ENCODE measurements around the gene LYST. TPM values are rescaled to one million over a fixed set of nuclear protein-coding genes. Genes with fewer than 3 reads are reported as not detected.

The LYST gene
- total and polyA plus RNA-seq, 2 donors (not counting 3 experiments of a cell fraction or from before 2014, with no cell fraction given): 3.1 to 9.6 TPM

DNA sequence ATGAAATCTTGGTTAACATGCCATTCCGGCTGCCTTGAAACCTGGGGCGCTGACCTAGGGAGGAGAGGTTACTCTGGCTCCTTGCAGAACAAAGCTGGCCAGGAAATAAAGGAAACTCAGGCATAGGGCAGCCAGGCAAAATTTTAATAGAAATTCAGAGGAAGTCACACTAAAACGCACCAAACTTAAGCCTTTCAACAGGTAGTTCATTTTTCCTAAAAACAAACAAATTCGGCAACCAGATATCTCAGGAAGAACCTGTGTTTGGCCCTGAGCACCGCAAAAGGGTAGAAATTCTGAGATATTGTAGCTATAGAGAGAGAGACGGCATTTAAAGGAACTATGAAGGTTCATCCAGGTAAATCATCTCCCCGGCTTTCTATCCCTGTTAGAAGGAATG, 13.1 kb downstream of the LYST start:
- Histone ChIP-seq H3K36me3 (ENCODE audit: control insufficient read depth in 2 of 2, extremely low read depth in 1 of 2, insufficient read depth in 2 of 2, low read length in 2 of 2) (no peaks in the 10 kb centered on the region), H3K9me3 (replicated peaks; ENCODE audit: control insufficient read depth, insufficient read depth, low read length) (no peaks in the 10 kb centered on the region), H4K20me1 (replicated peaks; ENCODE audit: control insufficient read depth, extremely low read depth, insufficient read depth, low read length) (no peaks in the 10 kb centered on the region), H3K27ac (ENCODE audit: insufficient read depth, low read depth, low read length) (no peak overlapping the region), H3K4me3 (replicated peaks in 1 of 3; ENCODE audit: insufficient read depth in 1 of 3, low read depth in 1 of 3, low read length in 3 of 3) (no peak overlapping the region), H3K4me1 (ENCODE audit: control insufficient read depth, extremely low read depth, insufficient read depth, low read length) (no peaks in the 10 kb centered on the region), H3K9me1 (replicated peaks; ENCODE audit: control insufficient read depth, extremely low read depth, insufficient read depth, low read length) (no peaks in the 10 kb centered on the region), H3K27me3 (ENCODE audit: control insufficient read depth in 2 of 2, insufficient read depth in 2 of 2, low read length in 2 of 2) (no peaks in the 10 kb centered on the region), H3K4me2 (ENCODE audit: insufficient read depth, low read length) (no peak overlapping the region), H3K9ac (replicated peaks; ENCODE audit: extremely low read depth, insufficient read depth, low read length) (no peak overlapping the region), H2AFZ (ENCODE audit: low read depth, low read length) (no peak overlapping the region), H3K79me2 (ENCODE audit: control insufficient read depth, insufficient read depth, low read length) (no peaks in the 10 kb centered on the region)
- ChIA-PET POLR2A (no interaction called here), CTCF (interaction anchor here (1.4 to 2.2 kb wide), 3 partner anchors 9 to 12 kb away, joined by 3 to 6 read pairs (median 4); no protein-coding TSS in a partner anchor)
- intact Hi-C loops (cut with micrococcal nuclease) (no loop called here), dilution Hi-C loops (cut with MboI; ENCODE audit: extremely low pct_ligation_motif_present, low sequenced_read_pairs) (no loop called here)
- BruUV-seq (replicated peaks): no TSS peak
- TF ChIP-seq POLR2AphosphoS5 (IDR thresholded peaks at IDR 0.05; ENCODE audit: insufficient read depth, low read depth, low read length) (no peak), EZH2 (IDR thresholded peaks at IDR 0.05; ENCODE audit: borderline replicate concordance, low read depth, low read length, severe bottlenecking) (no peak), MYC (IDR thresholded peaks at IDR 0.05; ENCODE audit: low read depth, low read length) (no peak), JUN (IDR thresholded peaks at IDR 0.05; ENCODE audit: borderline replicate concordance, insufficient read depth, insufficient read length, low read depth) (no peak), GATA2 (IDR thresholded peaks at IDR 0.05; ENCODE audit: insufficient read depth, insufficient read length, low read depth, low read length) (no peak), FOS (IDR thresholded peaks at IDR 0.05; ENCODE audit: borderline replicate concordance, insufficient read depth, low read length) (no peak), POLR2A (IDR thresholded peaks at IDR 0.05; ENCODE audit: low read depth, low read length) (no peak)
- TF ChIP-seq, protein P1, sequence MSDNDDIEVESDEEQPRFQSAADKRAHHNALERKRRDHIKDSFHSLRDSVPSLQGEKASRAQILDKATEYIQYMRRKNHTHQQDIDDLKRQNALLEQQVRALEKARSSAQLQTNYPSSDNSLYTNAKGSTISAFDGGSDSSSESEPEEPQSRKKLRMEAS (IDR thresholded peaks at IDR 0.05; ENCODE audit: insufficient read depth, insufficient read length): no peak
- TF ChIP-seq, protein P2, sequence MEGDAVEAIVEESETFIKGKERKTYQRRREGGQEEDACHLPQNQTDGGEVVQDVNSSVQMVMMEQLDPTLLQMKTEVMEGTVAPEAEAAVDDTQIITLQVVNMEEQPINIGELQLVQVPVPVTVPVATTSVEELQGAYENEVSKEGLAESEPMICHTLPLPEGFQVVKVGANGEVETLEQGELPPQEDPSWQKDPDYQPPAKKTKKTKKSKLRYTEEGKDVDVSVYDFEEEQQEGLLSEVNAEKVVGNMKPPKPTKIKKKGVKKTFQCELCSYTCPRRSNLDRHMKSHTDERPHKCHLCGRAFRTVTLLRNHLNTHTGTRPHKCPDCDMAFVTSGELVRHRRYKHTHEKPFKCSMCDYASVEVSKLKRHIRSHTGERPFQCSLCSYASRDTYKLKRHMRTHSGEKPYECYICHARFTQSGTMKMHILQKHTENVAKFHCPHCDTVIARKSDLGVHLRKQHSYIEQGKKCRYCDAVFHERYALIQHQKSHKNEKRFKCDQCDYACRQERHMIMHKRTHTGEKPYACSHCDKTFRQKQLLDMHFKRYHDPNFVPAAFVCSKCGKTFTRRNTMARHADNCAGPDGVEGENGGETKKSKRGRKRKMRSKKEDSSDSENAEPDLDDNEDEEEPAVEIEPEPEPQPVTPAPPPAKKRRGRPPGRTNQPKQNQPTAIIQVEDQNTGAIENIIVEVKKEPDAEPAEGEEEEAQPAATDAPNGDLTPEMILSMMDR (IDR thresholded peaks at IDR 0.05; ENCODE audit: extremely low read depth in 1 of 2, insufficient read depth in 1 of 2, low read depth in 1 of 2, low read length in 2 of 2): no peak
- FAIRE-seq: no peak
- no peak for DNase-seq (ENCODE audit: low read depth, low spot score)
